GM23338 (cell line): ENCODE results near the gene NFE2L1.

Source experiments
- CREB1 ChIP-seq: fragments of 250-450 bp; sonication (Bioruptor Pico); IDR thresholded peaks from 2 replicates; pipeline ENCODE4 v1.5.0; 2020; ENCODE audit warnings: low read depth, mild to moderate bottlenecking, moderate library complexity
- CTCF ChIP-seq, 2 experiments: fragments of 200-600 bp in 1 of 2; sonication (generic) in 1 of 2; conservative IDR thresholded peaks; 2 replicates each; pipeline versions ENCODE4 v1.5.1 to v1.6.1; 2016 to 2017; ENCODE audit warnings: antibody characterized with exemption in 2 of 2, low read depth in 2 of 2, mild to moderate bottlenecking in 2 of 2, moderate library complexity in 1 of 2
- ETS1 ChIP-seq: IDR thresholded peaks from 2 replicates; pipeline ENCODE4 v1.6.1; 2016; ENCODE audit warnings: antibody characterized with exemption
- EZH2 ChIP-seq: fragments of 200-600 bp; sonication (generic); IDR thresholded peaks from one replicate; pipeline ENCODE4 v1.8.0; 2017; ENCODE audit warnings: antibody characterized with exemption, mild to moderate bottlenecking, low read depth; ENCODE audit not compliant: unreplicated experiment
- EZH2phosphoT487 ChIP-seq: fragments of 200-600 bp; sonication (generic); IDR thresholded peaks from one replicate; pipeline ENCODE4 v1.8.1; 2018; ENCODE audit warnings: antibody characterized with exemption; ENCODE audit not compliant: unreplicated experiment
- JUNB ChIP-seq: IDR thresholded peaks from one replicate; pipeline ENCODE4 v1.6.1; 2016; ENCODE audit warnings: antibody characterized with exemption; ENCODE audit not compliant: unreplicated experiment
- POLR2AphosphoS5 ChIP-seq: IDR thresholded peaks from 2 replicates; pipeline ENCODE4 v1.6.1; 2016; ENCODE audit warnings: antibody characterized with exemption, low read depth
- REST ChIP-seq: IDR thresholded peaks from one replicate; pipeline ENCODE4 v1.6.1; 2018; ENCODE audit warnings: antibody characterized with exemption; ENCODE audit not compliant: unreplicated experiment
- STAT1 ChIP-seq: IDR thresholded peaks from one replicate; pipeline ENCODE4 v1.6.1; 2016; ENCODE audit warnings: antibody characterized with exemption; ENCODE audit not compliant: unreplicated experiment
- ZNF114 ChIP-seq: fragments of 250-450 bp; sonication (Bioruptor Pico); IDR thresholded peaks from 2 replicates; pipeline ENCODE4 v1.5.0; 2020; ENCODE audit warnings: mild to moderate bottlenecking, moderate library complexity
- ZNF331 ChIP-seq: fragments of 250-450 bp; sonication (Bioruptor Pico); IDR thresholded peaks from 2 replicates; pipeline ENCODE4 v1.5.0; 2020; ENCODE audit warnings: low read depth, mild to moderate bottlenecking, moderate library complexity
- ZNF462 ChIP-seq: fragments of 250-450 bp; sonication (Bioruptor Pico); IDR thresholded peaks from 2 replicates; pipeline ENCODE4 v1.5.0; 2020; ENCODE audit warnings: mild to moderate bottlenecking, moderate library complexity

GRCh38 chr17:48030531-48030930 is 17.6 kb upstream of the NFE2L1 start:
- no peak for TF ChIP-seq CTCF (conservative IDR thresholded peaks at IDR 0.05; ENCODE audit: low read depth in 2 of 2)
- TF ChIP-seq EZH2 = no peak
- TF ChIP-seq ETS1 = no peak
- TF ChIP-seq JUNB = no peak
- TF ChIP-seq ZNF331 (CRISPR knock-in tag) = no peak
- no peak for TF ChIP-seq POLR2AphosphoS5
- no peak for TF ChIP-seq EZH2phosphoT487
- TF ChIP-seq CREB1 (CRISPR knock-in tag) = no peak
- TF ChIP-seq REST = no peak
- TF ChIP-seq ZNF462 = no peak
- TF ChIP-seq ZNF114 (CRISPR knock-in tag) = no peak
- TF ChIP-seq STAT1 = no peak
